Measurements from ENCODE around the gene TEX53.
A peak's percentile ranks its signal among the peaks of the same experiment; 100 is the strongest.

The TEX53 gene

DNA sequence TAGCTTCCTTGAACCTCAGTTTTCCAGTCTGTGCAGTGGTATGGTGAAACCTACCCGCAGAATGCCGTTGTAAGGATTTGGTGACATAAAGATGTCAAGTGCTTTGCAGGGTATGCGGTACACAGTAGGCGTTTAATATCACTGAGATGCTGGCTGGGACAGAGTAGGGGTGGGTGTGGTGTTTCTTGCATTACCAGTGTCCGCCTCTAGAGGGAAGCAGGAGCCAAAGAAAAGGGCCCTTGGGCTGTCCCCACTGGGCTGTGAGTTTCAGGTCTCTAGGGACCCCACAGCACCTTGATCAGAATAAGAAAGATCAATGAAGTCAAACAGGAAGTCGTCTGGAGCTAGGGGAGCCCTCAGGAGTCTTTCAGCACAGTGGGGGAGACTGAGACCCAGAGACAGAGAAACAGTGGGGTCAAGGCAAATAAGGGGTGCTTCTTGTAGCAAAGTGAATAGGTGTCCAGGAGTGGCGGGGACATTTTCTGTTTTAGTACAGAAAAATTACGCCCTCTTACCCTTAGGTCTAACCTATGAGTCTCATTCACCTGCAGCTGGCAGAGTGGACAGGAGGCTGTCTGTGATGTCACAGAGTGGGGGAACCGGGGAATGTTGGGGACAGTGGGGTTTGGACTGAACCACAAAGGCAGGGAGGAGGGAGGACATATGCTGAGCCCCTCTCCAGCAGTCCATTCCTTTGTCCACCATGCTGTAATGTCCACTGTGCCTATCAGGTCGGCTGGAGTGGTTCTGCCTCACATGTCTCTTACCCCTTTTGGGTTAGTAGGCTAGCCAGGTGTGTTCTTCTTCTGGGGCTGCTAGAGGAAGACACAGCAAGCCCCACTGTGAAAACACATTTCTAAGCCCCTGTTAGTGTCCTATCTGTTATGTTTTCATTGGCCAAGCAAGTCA, 4.7 kb upstream of the TEX53 start:
- FAIRE-seq (no peak), DNase-seq (ENCODE audit: insufficient read length, low spot score) (peak; percentile 64)
- TF ChIP-seq, protein P1, sequence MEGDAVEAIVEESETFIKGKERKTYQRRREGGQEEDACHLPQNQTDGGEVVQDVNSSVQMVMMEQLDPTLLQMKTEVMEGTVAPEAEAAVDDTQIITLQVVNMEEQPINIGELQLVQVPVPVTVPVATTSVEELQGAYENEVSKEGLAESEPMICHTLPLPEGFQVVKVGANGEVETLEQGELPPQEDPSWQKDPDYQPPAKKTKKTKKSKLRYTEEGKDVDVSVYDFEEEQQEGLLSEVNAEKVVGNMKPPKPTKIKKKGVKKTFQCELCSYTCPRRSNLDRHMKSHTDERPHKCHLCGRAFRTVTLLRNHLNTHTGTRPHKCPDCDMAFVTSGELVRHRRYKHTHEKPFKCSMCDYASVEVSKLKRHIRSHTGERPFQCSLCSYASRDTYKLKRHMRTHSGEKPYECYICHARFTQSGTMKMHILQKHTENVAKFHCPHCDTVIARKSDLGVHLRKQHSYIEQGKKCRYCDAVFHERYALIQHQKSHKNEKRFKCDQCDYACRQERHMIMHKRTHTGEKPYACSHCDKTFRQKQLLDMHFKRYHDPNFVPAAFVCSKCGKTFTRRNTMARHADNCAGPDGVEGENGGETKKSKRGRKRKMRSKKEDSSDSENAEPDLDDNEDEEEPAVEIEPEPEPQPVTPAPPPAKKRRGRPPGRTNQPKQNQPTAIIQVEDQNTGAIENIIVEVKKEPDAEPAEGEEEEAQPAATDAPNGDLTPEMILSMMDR (IDR thresholded peaks at IDR 0.05; ENCODE audit: insufficient read depth, missing control alignments), result peak; percentile 73

DNA sequence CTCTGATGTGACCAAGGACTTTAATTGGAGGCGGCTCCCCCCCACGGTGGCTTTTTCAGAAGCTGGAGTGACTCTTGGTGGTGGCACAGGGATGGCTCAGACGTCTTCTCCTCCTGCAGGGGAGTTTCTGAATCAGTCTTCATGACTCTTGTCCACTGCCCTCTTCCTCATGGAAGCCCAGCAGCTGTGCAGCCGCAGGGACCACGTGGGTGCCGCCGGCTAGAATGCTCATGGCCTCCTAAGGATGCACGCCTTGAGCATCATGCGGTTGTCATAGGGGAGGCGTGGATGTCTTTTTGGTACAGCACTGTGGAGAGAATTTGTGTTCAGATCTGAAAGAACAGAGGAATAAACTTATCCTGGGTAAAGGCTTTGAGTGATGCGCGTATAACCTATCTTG, 1.3 kb downstream of the TEX53 start:
- DNase-seq (ENCODE audit: insufficient read length, low spot score), result no peak
- TF ChIP-seq, protein P1 (IDR thresholded peaks at IDR 0.05; ENCODE audit: insufficient read depth, missing control alignments), result no peak
- FAIRE-seq, result no peak

DNA sequence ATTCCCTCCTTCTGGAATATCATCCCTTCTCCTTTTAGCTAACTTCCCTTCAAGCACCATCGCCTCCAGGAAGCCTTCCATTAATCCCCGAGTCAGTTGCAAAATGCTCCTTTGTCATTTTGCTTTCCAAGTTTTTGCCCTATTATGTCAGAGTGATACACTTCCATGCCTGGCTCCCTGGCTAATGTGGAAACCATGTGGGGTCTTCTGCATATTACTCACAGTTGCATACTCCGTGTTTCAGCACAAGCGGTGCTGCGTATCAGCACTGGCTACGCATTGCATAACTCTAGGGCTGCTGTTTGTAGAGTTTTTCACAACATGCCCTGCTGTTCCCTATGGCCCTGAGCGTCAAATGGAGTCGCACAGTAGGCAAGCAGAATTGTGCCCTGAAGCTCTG, 1.9 kb downstream of the TEX53 start:
- FAIRE-seq (no peak), DNase-seq (ENCODE audit: insufficient read length, low spot score) (no peak)

DNA sequence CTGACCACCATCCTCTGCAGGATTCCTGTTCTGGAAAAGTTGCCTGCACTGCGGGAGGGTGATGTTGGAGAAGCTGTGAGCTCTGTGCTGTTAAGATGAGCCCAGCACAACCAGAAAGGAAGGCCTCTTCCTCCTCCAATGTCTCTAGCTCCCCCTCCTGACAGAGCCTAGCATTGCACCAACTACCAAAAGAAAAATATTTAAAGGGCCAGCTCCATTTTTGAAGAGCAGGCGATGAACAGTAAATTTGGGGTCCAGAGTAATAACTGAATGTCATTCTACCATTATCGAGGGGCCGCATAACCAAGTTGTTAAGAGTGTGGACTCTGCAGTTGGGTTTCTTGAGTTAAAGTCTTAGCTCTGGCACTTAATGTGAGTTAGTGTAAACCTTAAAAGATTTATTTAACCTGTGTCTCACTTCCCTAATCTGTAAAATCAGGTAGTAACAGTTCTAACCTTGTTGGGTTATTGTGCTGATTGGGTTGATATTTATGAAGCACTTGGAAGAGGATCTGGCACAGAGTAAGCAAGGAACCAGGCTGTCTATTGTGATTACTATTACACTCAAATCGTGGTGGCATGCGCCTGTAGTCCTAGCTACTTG, 3.9 kb downstream of the TEX53 start:
- no peak for FAIRE-seq
- TF ChIP-seq, protein P1 (IDR thresholded peaks at IDR 0.05; ENCODE audit: insufficient read depth, missing control alignments), result peak; percentile 96
- DNase-seq (ENCODE audit: insufficient read length, low spot score), result peak; percentile 63

More for the DNA sequence above, 1.9 kb downstream of the TEX53 start:
- TF ChIP-seq, protein P1 (IDR thresholded peaks at IDR 0.05; ENCODE audit: insufficient read depth, missing control alignments), result no peak

DNA sequence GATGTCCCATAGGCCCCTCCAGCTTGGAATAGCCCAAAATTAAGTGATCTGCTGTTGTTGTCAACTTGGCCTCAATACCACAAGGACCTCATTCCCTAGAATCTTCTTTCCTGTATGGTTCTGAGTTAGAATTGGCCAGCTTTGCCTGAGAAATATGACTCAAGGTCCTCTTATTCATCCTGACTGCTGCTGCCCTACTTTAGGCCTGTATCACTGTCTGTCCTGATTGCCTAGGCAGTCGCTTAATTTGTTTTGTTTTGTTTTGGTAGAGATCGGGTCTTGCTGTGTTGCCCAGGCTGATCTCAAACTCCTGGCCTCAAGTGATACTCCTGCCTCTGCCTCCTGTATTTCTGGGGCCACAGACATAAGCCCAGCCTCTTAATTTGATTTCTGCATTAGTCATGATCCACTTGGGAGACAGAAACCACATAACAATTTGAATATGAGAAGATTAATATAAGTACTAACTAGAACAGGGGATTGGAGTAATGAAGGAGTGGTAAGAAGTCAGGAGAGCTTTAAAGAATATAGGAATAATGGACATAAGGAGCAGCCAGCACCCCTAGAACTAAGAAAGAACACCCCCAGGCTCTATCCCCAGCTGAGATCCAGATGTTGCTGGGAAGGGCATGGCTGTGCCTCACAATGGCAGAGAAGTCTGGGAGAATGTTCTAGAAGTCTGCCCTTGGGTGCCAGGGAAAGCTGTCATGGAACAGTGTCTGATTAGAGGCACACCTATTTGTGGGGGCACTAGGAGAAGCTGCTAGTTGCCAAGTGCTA, 4.6 kb downstream of the TEX53 start:
- FAIRE-seq (no peak), DNase-seq (ENCODE audit: insufficient read length, low spot score) (no peak)
- TF ChIP-seq, protein P1 (IDR thresholded peaks at IDR 0.05; ENCODE audit: insufficient read depth, missing control alignments), result no peak

DNA sequence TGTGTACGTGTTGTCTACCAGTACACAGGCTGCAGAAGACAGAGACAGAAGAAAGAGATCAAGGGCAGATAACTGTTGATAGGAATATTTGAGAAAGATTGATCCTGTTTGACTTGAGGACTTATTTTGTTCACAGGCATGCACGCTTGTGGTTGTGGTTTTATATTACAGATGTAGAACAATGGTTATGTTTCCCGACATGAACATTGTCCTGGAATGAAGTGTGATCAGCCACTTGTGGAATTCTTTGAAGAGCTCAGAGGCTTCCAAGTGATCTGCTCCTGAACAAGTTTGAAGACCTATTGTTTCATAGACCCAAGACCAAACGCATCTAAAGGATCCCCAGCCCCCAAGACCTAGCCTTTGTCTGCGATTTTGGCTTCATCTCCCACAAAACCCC, 13.7 kb downstream of the TEX53 start:
- DNase-seq (ENCODE audit: insufficient read length, low spot score), result no peak
- TF ChIP-seq, protein P1 (IDR thresholded peaks at IDR 0.05; ENCODE audit: insufficient read depth, missing control alignments), result no peak
- no peak for FAIRE-seq

All from D721Med (cell line).